Measurements from ENCODE around the gene TRHDE.

DNA sequence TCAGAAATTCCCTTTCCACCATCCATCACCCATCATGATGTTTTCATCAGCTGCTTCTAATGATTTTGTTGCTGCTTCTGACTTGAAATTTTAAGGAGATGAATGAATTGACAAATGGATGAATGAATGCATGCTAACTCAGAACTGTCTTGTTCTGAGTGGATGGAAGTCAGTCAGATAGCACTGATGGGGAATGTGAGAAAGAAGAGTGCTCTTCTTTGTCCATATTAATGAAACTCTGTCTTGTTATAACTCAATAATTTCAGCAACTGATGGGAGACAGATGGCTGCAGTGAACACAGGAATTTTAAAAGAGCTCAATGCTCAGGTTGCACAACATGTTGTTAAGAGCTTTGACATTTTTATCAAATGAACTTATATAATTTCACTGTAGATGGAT lies 422.0 kb downstream of the TRHDE start:
- TF ChIP-seq, protein P1, sequence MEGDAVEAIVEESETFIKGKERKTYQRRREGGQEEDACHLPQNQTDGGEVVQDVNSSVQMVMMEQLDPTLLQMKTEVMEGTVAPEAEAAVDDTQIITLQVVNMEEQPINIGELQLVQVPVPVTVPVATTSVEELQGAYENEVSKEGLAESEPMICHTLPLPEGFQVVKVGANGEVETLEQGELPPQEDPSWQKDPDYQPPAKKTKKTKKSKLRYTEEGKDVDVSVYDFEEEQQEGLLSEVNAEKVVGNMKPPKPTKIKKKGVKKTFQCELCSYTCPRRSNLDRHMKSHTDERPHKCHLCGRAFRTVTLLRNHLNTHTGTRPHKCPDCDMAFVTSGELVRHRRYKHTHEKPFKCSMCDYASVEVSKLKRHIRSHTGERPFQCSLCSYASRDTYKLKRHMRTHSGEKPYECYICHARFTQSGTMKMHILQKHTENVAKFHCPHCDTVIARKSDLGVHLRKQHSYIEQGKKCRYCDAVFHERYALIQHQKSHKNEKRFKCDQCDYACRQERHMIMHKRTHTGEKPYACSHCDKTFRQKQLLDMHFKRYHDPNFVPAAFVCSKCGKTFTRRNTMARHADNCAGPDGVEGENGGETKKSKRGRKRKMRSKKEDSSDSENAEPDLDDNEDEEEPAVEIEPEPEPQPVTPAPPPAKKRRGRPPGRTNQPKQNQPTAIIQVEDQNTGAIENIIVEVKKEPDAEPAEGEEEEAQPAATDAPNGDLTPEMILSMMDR (IDR thresholded peaks at IDR 0.05): no peak
- TF ChIP-seq POLR2AphosphoS5 (IDR thresholded peaks at IDR 0.05) (no peak), POLR2A (IDR thresholded peaks at IDR 0.05) (no peak)

All from prostate gland (tissue), 2 donors.